Naive B cell (primary cell): Measurements from ENCODE around the gene RASSF5. TPM values are rescaled to one million over a fixed set of nuclear protein-coding genes. Genes with fewer than 3 reads are reported as not detected.

Source experiments
- ATAC-seq, 2 donors: fragments of 150-1000 bp; cut with Tn5 transposase; 2 replicates each; pipeline ENCODE4 v1.10.0; 2021; ENCODE audit warnings: low read depth in 2 of 2, mild to moderate bottlenecking in 2 of 2, moderate library complexity in 2 of 2
- DNase-seq: peaks from one replicate; pipeline ENCODE4 v3.0.0; 2022
- H3K27ac Mint-ChIP-seq, 6 donors: one replicate each; pipeline ENCODE4 v1.8.0; 2020 to 2022; ENCODE audit warnings: mild to moderate bottlenecking in 6 of 6, mixed read lengths in 6 of 6, moderate library complexity in 5 of 6, inconsistent platforms in 2 of 6
- H3K27me3 Mint-ChIP-seq, 3 donors: one replicate each; pipeline ENCODE4 v1.8.0; 2021 to 2022; ENCODE audit warnings: mixed read lengths in 3 of 3, mild to moderate bottlenecking in 1 of 3
- H3K36me3 Mint-ChIP-seq, 2 donors: one replicate each; pipeline ENCODE4 v1.8.0; 2020 to 2022; ENCODE audit warnings: mixed read lengths in 2 of 2, inconsistent platforms in 1 of 2, mild to moderate bottlenecking in 1 of 2
- H3K4me1 Mint-ChIP-seq, 3 donors: one replicate each; pipeline ENCODE4 v1.8.0; 2020 to 2022; ENCODE audit warnings: mixed read lengths in 3 of 3, inconsistent platforms in 1 of 3, mild to moderate bottlenecking in 1 of 3, moderate library complexity in 1 of 3
- H3K4me3 Mint-ChIP-seq, 8 donors: one replicate each; pipeline ENCODE4 v1.8.0; 2020 to 2022; ENCODE audit warnings: mild to moderate bottlenecking in 8 of 8, mixed read lengths in 8 of 8, moderate library complexity in 8 of 8, inconsistent platforms in 2 of 8
- H3K9me3 Mint-ChIP-seq, 7 donors: one replicate each; pipeline ENCODE4 v1.8.0; 2020 to 2022; ENCODE audit warnings: mixed read lengths in 7 of 7, mild to moderate bottlenecking in 5 of 7, inconsistent platforms in 2 of 7, moderate library complexity in 1 of 7
- polyA plus RNA-seq, 6 donors: library from polyadenylated mRNA; unstranded; fragments of 300-500 nt; fragmentation: Illumina TruSeq; gene quantifications; one replicate each; pipeline ENCODE4 v1.2.3, GENCODE V29; 2021; ENCODE audit warnings: low read depth in 6 of 6

Gene RASSF5, protein sequence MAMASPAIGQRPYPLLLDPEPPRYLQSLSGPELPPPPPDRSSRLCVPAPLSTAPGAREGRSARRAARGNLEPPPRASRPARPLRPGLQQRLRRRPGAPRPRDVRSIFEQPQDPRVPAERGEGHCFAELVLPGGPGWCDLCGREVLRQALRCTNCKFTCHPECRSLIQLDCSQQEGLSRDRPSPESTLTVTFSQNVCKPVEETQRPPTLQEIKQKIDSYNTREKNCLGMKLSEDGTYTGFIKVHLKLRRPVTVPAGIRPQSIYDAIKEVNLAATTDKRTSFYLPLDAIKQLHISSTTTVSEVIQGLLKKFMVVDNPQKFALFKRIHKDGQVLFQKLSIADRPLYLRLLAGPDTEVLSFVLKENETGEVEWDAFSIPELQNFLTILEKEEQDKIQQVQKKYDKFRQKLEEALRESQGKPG
- polyA plus RNA-seq, result 100 to 1,000 TPM; 116 to 166 (median 146) TPM

DNA sequence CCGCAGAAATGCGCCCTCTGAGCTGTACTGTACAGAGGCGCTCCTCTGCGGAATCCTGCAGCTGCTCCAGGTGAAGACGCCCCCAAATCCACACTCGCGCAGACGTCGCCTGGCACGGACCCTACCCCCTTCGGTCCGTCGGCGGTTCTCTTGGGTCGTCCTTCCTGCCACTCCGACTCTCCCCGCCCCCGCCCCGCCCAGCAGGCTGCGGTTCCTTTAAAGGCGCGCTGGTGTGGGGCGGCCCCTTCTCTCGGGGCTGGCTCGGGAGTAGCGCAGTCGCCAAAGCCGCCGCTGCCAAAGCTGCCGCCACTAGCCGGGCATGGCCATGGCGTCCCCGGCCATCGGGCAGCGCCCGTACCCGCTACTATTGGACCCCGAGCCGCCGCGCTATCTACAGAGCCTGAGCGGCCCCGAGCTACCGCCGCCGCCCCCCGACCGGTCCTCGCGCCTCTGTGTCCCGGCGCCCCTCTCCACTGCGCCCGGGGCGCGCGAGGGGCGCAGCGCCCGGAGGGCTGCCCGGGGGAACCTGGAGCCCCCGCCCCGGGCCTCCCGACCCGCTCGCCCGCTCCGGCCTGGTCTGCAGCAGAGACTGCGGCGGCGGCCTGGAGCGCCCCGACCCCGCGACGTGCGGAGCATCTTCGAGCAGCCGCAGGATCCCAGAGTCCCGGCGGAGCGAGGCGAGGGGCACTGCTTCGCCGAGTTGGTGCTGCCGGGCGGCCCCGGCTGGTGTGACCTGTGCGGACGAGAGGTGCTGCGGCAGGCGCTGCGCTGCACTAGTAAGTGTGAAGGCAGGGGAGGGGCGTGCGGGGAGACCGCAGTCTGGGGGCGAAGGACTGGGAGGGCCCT, at the start of gene RASSF5:
TSS of gene RASSF5 (plus strand) at position 248 of the 846 bp plus-strand sequence. CDS start at position 320, 72 bp downstream.
- DNase-seq, result peak; percentile 78

DNA sequence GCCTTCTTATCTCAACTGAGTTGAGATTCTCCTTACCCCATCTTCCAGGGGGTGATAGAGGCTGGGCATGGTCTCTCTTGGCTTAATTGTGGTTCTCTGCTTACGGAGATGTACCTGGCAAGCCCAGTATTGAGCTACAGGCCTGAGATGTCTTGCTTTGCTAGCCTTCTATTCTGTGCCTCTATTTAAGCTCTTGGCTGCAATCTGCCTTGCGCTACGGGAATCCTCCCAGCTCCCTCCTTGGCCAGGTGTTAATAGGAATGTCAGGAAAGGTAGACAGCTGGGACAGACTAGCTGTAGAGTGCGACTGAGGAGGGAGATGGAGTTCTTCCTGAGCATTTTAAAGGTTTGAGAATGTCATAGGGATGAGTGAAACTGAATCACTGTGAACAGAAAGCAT, 47.6 kb upstream of the RASSF5 start:
- Mint-ChIP-seq H3K9me3 (no peaks in the 10 kb centered on the region), H3K4me1 (peaks cover 0 to 7% (median 3%) of the 10 kb centered on the region in 3 donors), H3K27me3 (no peaks in the 10 kb centered on the region), H3K27ac (peak overlapping the region in 2 of 6 donors; percentile 2 to 28), H3K4me3 (no peak overlapping the region), H3K36me3 (peaks cover 0 to 8% of the 10 kb centered on the region in 2 donors)
- no peak for DNase-seq
- no peak for ATAC-seq

More for the DNA sequence above, at the start of gene RASSF5:
- ATAC-seq, result peak; percentile 92 to 93
- Mint-ChIP-seq H3K36me3 (no peaks in the 10 kb centered on the region), H3K27me3 (peaks cover 33 to 52% (median 38%) of the 10 kb centered on the region in 3 donors), H3K27ac (peak within 1 kb of the TSS in 4 of 6 donors; percentile 42 to 81 (median 56)), H3K4me3 (peak within 1 kb of the TSS; percentile 74 to 91 (median 85)), H3K9me3 (no peaks in the 10 kb centered on the region), H3K4me1 (peaks cover 15 to 27% (median 22%) of the 10 kb centered on the region in 3 donors)

DNA sequence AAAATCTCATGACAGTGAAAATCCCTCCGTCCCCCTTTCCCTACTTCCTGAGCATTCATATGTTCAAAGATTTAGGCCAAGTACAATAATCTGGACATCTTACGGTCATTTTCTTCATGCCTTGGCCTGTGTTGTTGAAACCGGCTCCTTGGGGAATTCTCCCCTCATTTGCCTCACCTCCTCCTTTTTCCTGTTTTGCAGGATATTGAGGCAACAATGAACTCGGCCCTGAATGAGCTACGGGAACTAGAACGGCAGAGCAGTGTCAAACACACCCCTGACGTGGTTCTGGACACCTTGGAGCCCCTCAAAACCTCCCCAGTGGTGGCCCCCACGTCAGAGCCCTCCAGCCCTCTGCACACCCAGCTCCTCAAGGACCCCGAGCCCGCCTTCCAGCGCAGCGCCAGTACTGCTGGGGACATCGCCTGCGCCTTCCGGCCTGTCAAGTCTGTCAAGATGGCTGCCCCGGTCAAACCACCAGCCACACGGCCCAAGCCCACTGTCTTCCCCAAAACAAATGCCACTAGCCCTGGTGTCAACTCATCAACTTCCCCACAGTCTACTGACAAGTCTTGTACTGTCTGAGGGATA, 46.4 kb upstream of the RASSF5 start:
- Mint-ChIP-seq H3K4me3 (no peak overlapping the region), H3K27ac (no peak overlapping the region)

DNA sequence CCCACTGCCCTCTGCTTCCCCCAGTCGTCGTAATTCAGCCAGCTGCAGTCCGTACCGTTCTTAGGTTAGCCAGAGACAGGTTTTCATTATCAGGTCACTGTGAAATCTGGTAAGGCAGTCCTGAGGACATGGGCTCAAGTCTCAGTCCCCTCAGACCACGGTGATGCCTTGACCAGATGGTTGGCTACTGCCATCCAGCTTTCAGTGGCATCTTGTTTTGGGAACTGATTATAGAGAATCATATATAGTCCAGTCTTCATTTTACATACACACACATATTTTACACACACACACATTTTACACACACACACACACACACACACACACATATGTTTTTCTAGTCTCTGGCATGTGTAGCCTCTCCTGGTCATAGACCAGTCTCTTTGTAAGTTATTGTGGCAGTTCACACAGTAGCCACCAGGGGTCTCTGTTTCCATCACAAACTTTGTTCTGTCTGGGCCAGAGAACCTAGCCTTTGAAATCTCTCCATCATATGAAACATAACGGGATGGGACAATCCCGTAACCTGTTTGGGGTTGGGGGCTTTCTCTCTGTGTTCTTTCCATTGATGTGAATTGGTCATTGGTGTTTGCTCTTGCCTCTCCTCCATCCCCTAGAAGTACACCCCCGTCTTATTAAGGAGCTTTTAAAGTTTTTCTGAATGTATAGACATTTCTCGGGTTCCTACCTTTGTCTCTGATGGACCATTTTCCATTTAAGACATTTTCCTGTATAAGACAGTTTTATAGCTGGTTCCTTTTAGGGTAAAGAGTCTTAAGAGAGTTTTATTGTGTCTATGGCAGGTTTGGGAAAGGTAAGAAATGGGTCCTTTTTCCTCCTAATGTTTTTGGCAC, 45.5 kb upstream of the RASSF5 start:
- H3K4me3 Mint-ChIP-seq, result no peak overlapping the region
- H3K27ac Mint-ChIP-seq, result peak overlapping the region in 1 of 6 donors; percentile 40
- peaks cover 12 to 18% (median 15%) of the 10 kb centered on the region in 3 donors for H3K4me1 Mint-ChIP-seq
- H3K9me3 Mint-ChIP-seq, result no peaks in the 10 kb centered on the region
- no peaks in the 10 kb centered on the region for H3K36me3 Mint-ChIP-seq
- peak; percentile 49 for DNase-seq
- peak; percentile 76 to 84 for ATAC-seq
- no peaks in the 10 kb centered on the region for H3K27me3 Mint-ChIP-seq

More for the DNA sequence above, 46.4 kb upstream of the RASSF5 start:
- no peaks in the 10 kb centered on the region for H3K36me3 Mint-ChIP-seq
- no peaks in the 10 kb centered on the region for H3K27me3 Mint-ChIP-seq
- H3K4me1 Mint-ChIP-seq, result peaks cover 4 to 9% (median 6%) of the 10 kb centered on the region in 3 donors
- DNase-seq, result no peak
- H3K9me3 Mint-ChIP-seq, result no peaks in the 10 kb centered on the region
- no peak for ATAC-seq

DNA sequence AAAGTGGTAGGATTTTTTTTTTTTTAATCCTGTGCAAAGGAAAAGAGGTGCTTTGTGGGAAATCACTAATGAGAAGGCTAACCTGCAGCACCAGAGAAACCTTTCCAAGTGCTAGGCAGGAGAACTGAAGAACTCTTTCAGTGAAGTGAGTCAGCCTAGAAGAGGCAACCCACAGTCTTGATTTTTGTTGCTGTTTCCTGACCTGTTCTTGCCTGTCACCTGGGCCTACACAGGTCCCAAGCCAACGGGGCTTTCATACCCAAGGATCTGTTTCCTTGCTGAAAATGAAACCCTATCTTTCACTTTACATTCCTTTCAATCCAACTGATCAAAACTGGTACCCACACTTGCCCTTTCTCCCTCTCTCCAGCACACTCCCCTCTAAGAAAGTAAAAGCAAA, 44.2 kb upstream of the RASSF5 start:
- no peak overlapping the region for H3K4me3 Mint-ChIP-seq
- peaks cover 24 to 32% (median 26%) of the 10 kb centered on the region in 3 donors for H3K4me1 Mint-ChIP-seq
- H3K9me3 Mint-ChIP-seq, result no peaks in the 10 kb centered on the region
- no peak for ATAC-seq
- H3K36me3 Mint-ChIP-seq, result no peaks in the 10 kb centered on the region
- peak overlapping the region in 1 of 6 donors; percentile 12 for H3K27ac Mint-ChIP-seq
- no peak for DNase-seq
- H3K27me3 Mint-ChIP-seq, result no peaks in the 10 kb centered on the region

DNA sequence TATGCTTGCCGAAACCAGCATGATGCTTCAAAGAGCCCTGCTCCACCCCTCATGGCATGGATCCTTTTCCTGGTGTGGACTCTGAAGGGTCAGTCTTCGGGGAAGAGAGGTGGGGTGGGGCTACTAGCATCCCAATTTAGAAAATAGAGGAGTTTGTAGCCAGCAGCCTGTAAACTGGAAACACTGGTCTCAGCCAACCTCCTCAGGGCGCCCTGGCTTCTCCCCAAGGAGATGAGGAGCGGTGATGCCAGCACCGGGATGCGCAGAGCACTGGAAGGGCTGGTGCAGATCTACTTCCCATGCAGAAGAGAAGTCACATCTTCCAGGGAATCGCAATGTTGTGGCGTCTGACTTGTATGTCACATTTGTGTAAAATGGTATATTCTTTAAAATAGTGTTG, 43.4 kb upstream of the RASSF5 start:
- H3K9me3 Mint-ChIP-seq, result no peaks in the 10 kb centered on the region
- peak overlapping the region in 1 of 6 donors; percentile 29 for H3K27ac Mint-ChIP-seq
- DNase-seq, result no peak
- no peak for ATAC-seq
- no peak overlapping the region for H3K4me3 Mint-ChIP-seq
- H3K27me3 Mint-ChIP-seq, result no peaks in the 10 kb centered on the region
- peaks cover 28 to 39% (median 34%) of the 10 kb centered on the region in 3 donors for H3K4me1 Mint-ChIP-seq
- no peaks in the 10 kb centered on the region for H3K36me3 Mint-ChIP-seq

DNA sequence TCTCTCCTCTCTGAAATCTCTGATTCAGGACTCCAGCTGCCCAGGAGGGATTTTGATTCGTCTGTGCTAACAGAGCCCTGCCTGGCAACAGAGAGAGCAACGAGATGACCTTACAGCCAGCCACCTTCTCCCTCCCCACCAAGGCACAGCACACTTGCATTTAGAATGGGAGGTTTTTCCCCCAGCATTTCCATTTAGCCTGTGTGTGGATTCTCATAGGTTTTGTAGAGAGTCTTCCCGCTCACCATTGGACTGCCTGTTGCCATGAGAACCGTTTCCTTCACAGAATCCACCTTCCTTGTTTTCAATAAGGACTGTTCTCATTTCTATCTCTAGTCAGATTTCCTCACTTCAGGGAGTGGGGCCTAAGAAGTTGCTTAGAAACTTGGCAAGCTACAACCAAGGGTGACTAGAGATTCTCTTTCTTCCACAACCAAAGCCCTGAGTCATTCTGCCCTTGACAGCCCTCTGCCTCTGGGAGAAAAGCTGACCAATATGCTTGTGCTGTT, 42.8 kb upstream of the RASSF5 start:
- no peaks in the 10 kb centered on the region for H3K27me3 Mint-ChIP-seq
- H3K4me1 Mint-ChIP-seq, result peaks cover 32 to 45% (median 40%) of the 10 kb centered on the region in 3 donors
- peak overlapping the region in 4 of 6 donors; percentile 25 to 47 (median 32) for H3K27ac Mint-ChIP-seq
- no peaks in the 10 kb centered on the region for H3K9me3 Mint-ChIP-seq
- H3K4me3 Mint-ChIP-seq, result no peak overlapping the region
- DNase-seq (no peak), ATAC-seq (no peak)
- H3K36me3 Mint-ChIP-seq, result no peaks in the 10 kb centered on the region

DNA sequence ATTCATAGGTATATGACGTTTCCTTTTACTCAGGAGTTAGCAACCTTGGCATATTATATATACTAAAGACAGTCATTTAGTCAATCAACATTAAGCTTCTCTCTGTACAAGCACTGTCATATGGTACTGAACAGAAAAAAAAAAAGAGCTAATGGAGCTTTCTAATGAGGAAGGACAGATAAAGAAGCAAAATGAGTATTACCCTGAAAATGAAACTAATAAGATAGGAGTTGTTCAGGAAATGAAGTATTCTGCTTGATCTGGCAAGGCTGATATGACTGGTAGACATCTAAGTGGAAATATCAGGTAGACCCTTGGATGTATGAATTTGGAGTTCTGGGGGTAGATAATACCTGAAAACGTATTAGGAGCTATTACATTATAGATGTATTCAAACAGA, 41.4 kb upstream of the RASSF5 start:
- Mint-ChIP-seq H3K27me3 (no peaks in the 10 kb centered on the region), H3K4me1 (peaks cover 43 to 59% (median 54%) of the 10 kb centered on the region in 3 donors), H3K4me3 (peak overlapping the region in 4 of 8 donors; percentile 18 to 69 (median 50)), H3K27ac (peak overlapping the region in 3 of 6 donors; percentile 2 to 72 (median 12)), H3K36me3 (no peaks in the 10 kb centered on the region), H3K9me3 (no peaks in the 10 kb centered on the region)
- DNase-seq (no peak), ATAC-seq (no peak)

DNA sequence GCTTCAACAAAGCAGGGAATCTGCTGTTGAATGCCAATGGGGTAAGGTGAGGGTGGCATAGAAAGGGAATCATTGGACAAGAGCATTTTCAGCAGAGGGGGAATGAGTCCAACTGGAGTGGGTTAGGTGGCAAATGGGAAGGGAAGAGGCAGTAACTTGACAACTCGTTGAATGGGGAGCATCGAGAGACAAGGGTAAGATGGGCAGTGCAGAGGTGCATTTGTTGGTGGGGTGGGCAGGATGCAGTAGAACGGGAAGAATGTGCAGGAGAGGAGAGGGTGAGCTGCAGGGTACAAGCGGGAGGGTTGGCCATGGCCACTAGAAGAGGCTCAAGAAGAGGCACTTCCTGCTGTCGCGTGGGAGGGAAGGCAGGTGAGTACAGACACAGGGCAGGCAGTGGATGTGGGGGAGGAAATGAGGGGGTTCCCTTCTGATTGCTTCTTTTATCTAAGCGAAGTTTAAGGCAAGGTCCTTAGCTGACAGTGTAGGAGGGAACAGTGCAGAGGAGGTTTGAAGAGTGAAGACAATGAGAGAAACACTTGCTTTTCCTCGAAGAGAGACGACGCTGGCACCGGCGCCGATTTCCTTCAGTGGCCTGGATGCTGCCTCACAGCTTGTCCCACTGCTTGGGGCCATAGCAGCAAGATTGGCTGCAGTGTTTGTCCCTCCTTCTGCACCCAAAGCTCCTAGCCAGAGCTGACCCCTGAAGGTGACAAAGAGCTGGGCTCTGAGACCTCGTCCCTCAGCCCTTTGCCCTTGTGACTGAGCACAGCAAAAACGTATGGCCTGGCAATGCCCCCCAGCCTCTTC, 40.3 kb upstream of the RASSF5 start:
- ATAC-seq, result no peak

DNA sequence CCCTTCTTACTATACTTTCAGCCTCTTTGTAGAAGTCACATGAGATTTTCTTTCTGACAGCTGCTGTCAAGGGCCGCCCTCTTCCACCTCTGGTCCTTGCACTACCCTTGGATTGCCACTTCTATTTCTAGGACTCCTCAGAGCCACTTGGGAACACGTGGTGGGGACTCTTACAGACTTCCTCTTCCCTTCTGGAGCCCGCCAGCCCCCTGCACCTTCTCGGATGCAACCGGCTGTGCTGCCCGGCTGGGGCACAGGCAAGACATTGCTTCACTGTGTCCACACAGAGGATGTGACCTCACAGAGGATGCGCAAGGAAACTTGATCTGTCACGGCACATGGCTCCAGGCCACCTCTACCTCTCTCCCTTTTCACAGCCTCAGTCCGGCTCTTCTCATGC, 39.4 kb upstream of the RASSF5 start:
- peaks cover 58 to 74% (median 70%) of the 10 kb centered on the region in 3 donors for H3K4me1 Mint-ChIP-seq
- DNase-seq, result no peak
- no peaks in the 10 kb centered on the region for H3K27me3 Mint-ChIP-seq
- peak overlapping the region in 7 of 8 donors; percentile 13 to 92 (median 73) for H3K4me3 Mint-ChIP-seq
- H3K36me3 Mint-ChIP-seq, result no peaks in the 10 kb centered on the region
- ATAC-seq, result peak; percentile 13 to 17
- H3K27ac Mint-ChIP-seq, result peak overlapping the region in 3 of 6 donors; percentile 24 to 82 (median 60)
- no peaks in the 10 kb centered on the region for H3K9me3 Mint-ChIP-seq

More for the DNA sequence above, 40.3 kb upstream of the RASSF5 start:
- no peaks in the 10 kb centered on the region for H3K36me3 Mint-ChIP-seq
- no peak for DNase-seq
- H3K27me3 Mint-ChIP-seq, result no peaks in the 10 kb centered on the region
- H3K4me3 Mint-ChIP-seq, result peak overlapping the region in 4 of 8 donors; percentile 21 to 80 (median 61)
- H3K4me1 Mint-ChIP-seq, result peaks cover 51 to 65% (median 62%) of the 10 kb centered on the region in 3 donors
- peak overlapping the region in 2 of 6 donors; percentile 55 to 72 for H3K27ac Mint-ChIP-seq
- no peaks in the 10 kb centered on the region for H3K9me3 Mint-ChIP-seq

DNA sequence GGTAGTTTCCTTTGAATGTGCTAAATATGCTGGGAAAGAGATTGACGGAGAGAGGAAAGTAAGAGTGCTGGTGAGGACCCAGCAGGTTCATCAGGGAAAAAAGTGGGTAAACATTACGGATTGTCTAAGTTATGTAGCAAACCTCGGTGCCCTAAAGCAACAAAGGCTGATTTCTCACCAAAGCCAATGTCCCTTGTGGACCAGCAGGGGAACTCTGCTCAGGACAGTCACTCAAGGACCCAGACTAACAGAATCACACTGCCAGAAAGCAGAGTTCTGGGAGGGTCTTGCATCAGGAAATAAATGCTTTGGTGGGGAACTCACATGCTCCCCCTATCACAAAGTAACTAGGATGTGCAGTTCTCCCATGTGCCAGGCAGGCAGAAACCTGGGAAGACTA, 38.8 kb upstream of the RASSF5 start:
- Mint-ChIP-seq H3K36me3 (no peaks in the 10 kb centered on the region), H3K4me1 (peaks cover 61 to 78% (median 75%) of the 10 kb centered on the region in 3 donors), H3K9me3 (no peaks in the 10 kb centered on the region), H3K4me3 (peak overlapping the region in 7 of 8 donors; percentile 35 to 96 (median 80)), H3K27me3 (no peaks in the 10 kb centered on the region), H3K27ac (peak overlapping the region in 2 of 6 donors; percentile 60 to 82)
- ATAC-seq (no peak), DNase-seq (no peak)
